Kidney capillary endothelial cell (primary cell): ENCODE results near the gene ATAD2B.
"Not testable (repeated sequence)": the region's sequence is repeated elsewhere in the genome, so short reads cannot be mapped to it uniquely, and the experiment has no call there.

ENCODE experiments used
- DNase-seq: peaks from one replicate; pipeline ENCODE4 v3.0.0-alpha.2; 2018; ENCODE audit warnings: low spot score

The ATAD2B gene

GRCh38 chr2:23926750-23927571 lies at the start of gene ATAD2B:
Gene ATAD2B, minus strand, starts transcription at chr2:23927123. Its CDS starts 353 bp downstream, at chr2:23926770.
- peak; percentile 94 for DNase-seq

GRCh38 chr2:23967846-23968245 lies 40.9 kb upstream of the ATAD2B start:
- DNase-seq: no peak

GRCh38 chr2:23954325-23955014 lies 27.5 kb upstream of the ATAD2B start:
- DNase-seq: no peak

GRCh38 chr2:23953625-23954024 lies 26.7 kb upstream of the ATAD2B start:
- no peak for DNase-seq

- DNase-seq: not testable (repeated sequence)
Measured at GRCh38 chr2:23952558-23952957, 25.6 kb upstream of the ATAD2B start.

GRCh38 chr2:23947350-23947749 lies 20.4 kb upstream of the ATAD2B start:
- DNase-seq: no peak

- no peak for DNase-seq
Measured at GRCh38 chr2:23944976-23945375, 18.1 kb upstream of the ATAD2B start.

GRCh38 chr2:23944527-23944926 lies 17.6 kb upstream of the ATAD2B start:
- DNase-seq: no peak

GRCh38 chr2:23943666-23944065 lies 16.7 kb upstream of the ATAD2B start:
- DNase-seq: no peak

GRCh38 chr2:23941644-23942043 lies 14.7 kb upstream of the ATAD2B start:
- no peak for DNase-seq

GRCh38 chr2:23940718-23941620 lies 14.0 kb upstream of the ATAD2B start:
- no peak for DNase-seq

GRCh38 chr2:23939987-23940717 lies 13.2 kb upstream of the ATAD2B start, which contains the start of gene UBXN2A:
Gene UBXN2A, plus strand, starts transcription at chr2:23940463. Its CDS starts 17,852 bp downstream, at chr2:23958315.
- DNase-seq: peak; percentile 79

GRCh38 chr2:23934259-23934658 lies 7.3 kb upstream of the ATAD2B start:
- DNase-seq: no peak

- peak; percentile 33 for DNase-seq
Measured at GRCh38 chr2:23926290-23926749, 603 bp downstream of the ATAD2B start.

GRCh38 chr2:23925702-23926289 lies 1.1 kb downstream of the ATAD2B start:
- peak; percentile 63 for DNase-seq

- DNase-seq: no peak
Measured at GRCh38 chr2:23924589-23925359, 2.1 kb downstream of the ATAD2B start.

- no peak for DNase-seq
Measured at GRCh38 chr2:23918837-23919489, 8.0 kb downstream of the ATAD2B start.

GRCh38 chr2:23916727-23917405 lies 10.1 kb downstream of the ATAD2B start:
- DNase-seq: no peak

- DNase-seq: no peak
Measured at GRCh38 chr2:23915327-23915726, 11.6 kb downstream of the ATAD2B start.
